Lung (tissue), 13 donors: ENCODE data around the gene MYH14. TPM values are rescaled to one million over a fixed set of nuclear protein-coding genes. Genes with fewer than 3 reads are reported as not detected.

Experiments
- ATAC-seq: fragments of 200-7000 bp; cut with Tn5 transposase; one replicate; pipeline ENCODE4 v1.9.1; 2020; ENCODE audit warnings: moderate number of reproducible peaks; ENCODE audit not compliant: insufficient read depth, low FRiP score
- DNase-seq, 3 donors: peaks; one replicate each; pipeline ENCODE4 v3.0.0-alpha.2; 2013 to 2017
- H3K27ac ChIP-seq, 2 donors: one replicate each; pipeline ENCODE4 v1.5.1; 2013; ENCODE audit warnings: mild to moderate bottlenecking in 2 of 2, moderate library complexity in 2 of 2, control low read depth in 1 of 2, inconsistent platforms in 1 of 2, low read depth in 1 of 2, low read length in 1 of 2
- H3K27me3 ChIP-seq, 3 donors: one replicate each; pipeline ENCODE4 v1.5.1; 2013; ENCODE audit warnings: low read length in 2 of 3; ENCODE audit not compliant: control insufficient read depth in 3 of 3, insufficient read depth in 3 of 3
- H3K36me3 ChIP-seq, 4 donors: one replicate each; pipeline ENCODE4 v1.5.1; 2013; ENCODE audit warnings: low read length in 4 of 4, mild to moderate bottlenecking in 1 of 4, moderate library complexity in 1 of 4; ENCODE audit not compliant: control insufficient read depth in 4 of 4, insufficient read depth in 4 of 4
- H3K4me1 ChIP-seq, 5 donors: one replicate each; pipeline ENCODE4 v1.5.1; 2013; ENCODE audit warnings: low read length in 5 of 5, mild to moderate bottlenecking in 2 of 5, moderate library complexity in 1 of 5; ENCODE audit not compliant: control insufficient read depth in 5 of 5, insufficient read depth in 5 of 5
- H3K4me3 ChIP-seq: one replicate; pipeline ENCODE4 v1.5.1; 2013; ENCODE audit warnings: mild to moderate bottlenecking, control low read depth, moderate library complexity
- H3K9ac ChIP-seq, 2 donors: one replicate each; pipeline ENCODE4 v1.5.1; 2013; ENCODE audit warnings: low read length in 2 of 2, control low read depth in 1 of 2; ENCODE audit not compliant: insufficient read depth in 1 of 2
- H3K9me3 ChIP-seq, 4 donors: one replicate each; pipeline ENCODE4 v1.5.1; 2013; ENCODE audit warnings: low read length in 3 of 4, mild to moderate bottlenecking in 1 of 4, moderate library complexity in 1 of 4; ENCODE audit not compliant: control insufficient read depth in 4 of 4, insufficient read depth in 3 of 4
- WGBS, 2 donors: extraction: QIAGEN DNeasy Blood & Tissue Kit; methylation state at CpG; one replicate each; pipeline ENCODE4 v1.1.7; 2013; 5-methylcytosine and 5-hydroxymethylcytosine counted together
- polyA plus RNA-seq, 2 donors: library from polyadenylated mRNA; stranded (reverse); fragments of 200-250 nt; gene quantifications; one replicate each; pipeline ENCODE4 v1.2.1, GENCODE V29; 2013
- small RNA-seq: library from RNA; depleted of rRNA; stranded (forward); fragments of <200 nt; gene quantifications from one replicate; pipeline ENCODE3, GENCODE V24; 2014; ENCODE audit warnings: low replicate concordance
- total RNA-seq, 2 donors: library from RNA; depleted of rRNA in 1 of 2; stranded (reverse); fragments of >200 nt in 1 of 2; gene quantifications; one replicate each; pipeline ENCODE4 v1.2.1, GENCODE V29; 2014 to 2021
- TF ChIP-seq, protein P1 (sequence below): IDR thresholded peaks from 2 replicates; pipeline ENCODE4 v1.5.1; 2012; ENCODE audit warnings: mild to moderate bottlenecking; ENCODE audit errors: control extremely low read depth, extremely low read depth
- donor health status: control.
- donor health status: control.
- donor health status: Bipolar disorder and iron deficiency.
- donor health status: healthy.
- donor health status: DM: yes; HTN: yes; CAD: no.

Gene MYH14
- total and polyA plus RNA-seq, 4 donors = 48.3 to 159 (median 98.6) TPM

DNA sequence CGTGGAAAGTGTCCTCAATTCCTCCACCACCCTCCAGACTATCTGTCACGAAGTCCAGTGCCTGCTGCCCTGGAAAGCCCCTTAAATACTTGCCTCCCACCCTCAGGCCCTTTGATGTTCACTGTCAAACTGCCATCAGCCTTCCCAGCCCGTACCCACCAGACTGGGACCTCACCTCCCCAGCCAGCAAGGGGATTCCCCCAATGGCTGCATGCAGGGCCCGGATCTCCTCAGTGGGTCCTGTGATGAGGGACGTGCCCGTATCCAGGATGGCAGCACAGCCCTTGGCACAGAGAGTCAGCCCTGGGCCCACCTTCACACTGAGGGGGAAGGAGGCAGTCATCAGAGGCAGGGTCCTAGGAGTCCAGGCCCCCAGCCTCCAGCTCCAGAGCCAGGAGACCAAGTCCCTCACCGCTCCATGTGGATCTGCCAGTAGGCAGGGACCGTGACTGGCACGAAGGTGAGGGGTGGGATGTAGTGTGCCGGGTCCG is 156.0 kb downstream of the MYH14 start:
- H3K9ac ChIP-seq = no peak overlapping the region
- no peaks in the 10 kb centered on the region for H3K9me3 ChIP-seq
- WGBS, 2 donors = 90 to 95% methylated on average over 11 of the region's 11 CpGs
- TF ChIP-seq, protein P1, sequence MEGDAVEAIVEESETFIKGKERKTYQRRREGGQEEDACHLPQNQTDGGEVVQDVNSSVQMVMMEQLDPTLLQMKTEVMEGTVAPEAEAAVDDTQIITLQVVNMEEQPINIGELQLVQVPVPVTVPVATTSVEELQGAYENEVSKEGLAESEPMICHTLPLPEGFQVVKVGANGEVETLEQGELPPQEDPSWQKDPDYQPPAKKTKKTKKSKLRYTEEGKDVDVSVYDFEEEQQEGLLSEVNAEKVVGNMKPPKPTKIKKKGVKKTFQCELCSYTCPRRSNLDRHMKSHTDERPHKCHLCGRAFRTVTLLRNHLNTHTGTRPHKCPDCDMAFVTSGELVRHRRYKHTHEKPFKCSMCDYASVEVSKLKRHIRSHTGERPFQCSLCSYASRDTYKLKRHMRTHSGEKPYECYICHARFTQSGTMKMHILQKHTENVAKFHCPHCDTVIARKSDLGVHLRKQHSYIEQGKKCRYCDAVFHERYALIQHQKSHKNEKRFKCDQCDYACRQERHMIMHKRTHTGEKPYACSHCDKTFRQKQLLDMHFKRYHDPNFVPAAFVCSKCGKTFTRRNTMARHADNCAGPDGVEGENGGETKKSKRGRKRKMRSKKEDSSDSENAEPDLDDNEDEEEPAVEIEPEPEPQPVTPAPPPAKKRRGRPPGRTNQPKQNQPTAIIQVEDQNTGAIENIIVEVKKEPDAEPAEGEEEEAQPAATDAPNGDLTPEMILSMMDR = no peak
- H3K36me3 ChIP-seq = peaks cover 0 to 2% (median 0%) of the 10 kb centered on the region in 4 donors
- H3K27me3 ChIP-seq = no peaks in the 10 kb centered on the region
- ATAC-seq (no peak), DNase-seq (no peak)
- no peak overlapping the region for H3K27ac ChIP-seq
- H3K4me1 ChIP-seq = peaks cover 0 to 8% (median 2%) of the 10 kb centered on the region in 5 donors
- H3K4me3 ChIP-seq = no peak overlapping the region

Small RNA genes lying within 50 kb of the gene (small RNA-seq; reads per million reads assigned to genes)
- gene RF00017 = not detected

Other genes starting within 250 kb of the MYH14 start
- gene SIGLEC11, start 242.4 kb upstream of the MYH14 start, total RNA-seq = 1 to 10 TPM; 1.5 to 6.5 TPM
- gene SIGLEC11, start 242.4 kb upstream of the MYH14 start, polyA plus RNA-seq = 1 to 10 TPM; 1.3 to 5.0 TPM
- 10 to 100 TPM; 33.3 to 48.0 TPM for gene VRK3, start 178.2 kb upstream of the MYH14 start, total RNA-seq
- 10 to 100 TPM; 15.7 to 35.4 TPM for gene VRK3, start 178.2 kb upstream of the MYH14 start, polyA plus RNA-seq
- gene ZNF473, start 177.6 kb upstream of the MYH14 start, total RNA-seq = 10 to 100 TPM in 1 of 2 donors, 1 to 10 TPM in 1; 9.2 to 10.4 TPM
- 1 to 10 TPM; 2.8 to 3.9 TPM for gene ZNF473, start 177.6 kb upstream of the MYH14 start, polyA plus RNA-seq
- under 1 TPM in 1 of 2 donors, not detected in 1; 0.46 TPM for gene IZUMO2, start 40.3 kb upstream of the MYH14 start, total RNA-seq
- under 1 TPM in 1 of 2 donors, not detected in 1; 0.18 TPM for gene IZUMO2, start 40.3 kb upstream of the MYH14 start, polyA plus RNA-seq
- gene KCNC3, start 125.8 kb downstream of the MYH14 start, total RNA-seq = 10 to 100 TPM in 1 of 2 donors, 1 to 10 TPM in 1; 4.6 to 13.2 TPM
- gene KCNC3, start 125.8 kb downstream of the MYH14 start, polyA plus RNA-seq = 1 to 10 TPM; 2.6 to 5.7 TPM
- 1,000 to 10,000 TPM in 1 of 2 donors, 100 to 1,000 TPM in 1; 655 to 1,838 TPM for gene NAPSA, start 162.0 kb downstream of the MYH14 start, total RNA-seq
- 1,000 to 10,000 TPM; 1,027 to 2,584 TPM for gene NAPSA, start 162.0 kb downstream of the MYH14 start, polyA plus RNA-seq
- 10 to 100 TPM; 52.5 to 96.4 TPM for gene NR1H2, start 172.8 kb downstream of the MYH14 start, total RNA-seq
- gene NR1H2, start 172.8 kb downstream of the MYH14 start, polyA plus RNA-seq = 100 to 1,000 TPM; 103 to 114 TPM
- gene POLD1, start 180.7 kb downstream of the MYH14 start, total RNA-seq = 10 to 100 TPM; 20.2 to 49.3 TPM
- 10 to 100 TPM; 28.7 to 55.1 TPM for gene POLD1, start 180.7 kb downstream of the MYH14 start, polyA plus RNA-seq
- gene SPIB, start 215.3 kb downstream of the MYH14 start, total RNA-seq = 10 to 100 TPM in 1 of 2 donors, under 1 TPM in 1; 0.31 to 10.5 TPM
- gene SPIB, start 215.3 kb downstream of the MYH14 start, polyA plus RNA-seq = under 1 TPM; 0.22 to 0.98 TPM
- under 1 TPM; 0.21 to 0.91 TPM for gene MYBPC2, start 229.3 kb downstream of the MYH14 start, total RNA-seq
- under 1 TPM; 0.04 to 0.55 TPM for gene MYBPC2, start 229.3 kb downstream of the MYH14 start, polyA plus RNA-seq